HEK293T (cell line): ENCODE data around the gene FOXN1.

Experiments used
- CTCF ChIA-PET: fragments of 350-600 bp; formaldehyde crosslinking; extraction: SDS; loops from one replicate; lab custom pipeline; 2021; ENCODE audit warnings: antibody characterized with exemption, inconsistent platforms; lab: Yijun Ruan, JAX
- POLR2A ChIA-PET: fragments of 350-600 bp; formaldehyde crosslinking; extraction: SDS; loops from one replicate; lab custom pipeline; 2020; ENCODE audit warnings: antibody characterized with exemption, inconsistent platforms; lab: Yijun Ruan, JAX
- DNase-seq: peaks from one replicate; pipeline ENCODE4 v3.0.0; 2012; ENCODE audit warnings: mixed read lengths; ENCODE audit errors: extremely low spot score
- ARNT ChIP-seq: fragments of 450-650 bp; IDR thresholded peaks from 2 replicates; pipeline ENCODE4 v1.6.1; 2017; ENCODE audit warnings: mild to moderate bottlenecking
- BHLHE40 ChIP-seq: fragments of 450-650 bp; IDR thresholded peaks from 2 replicates; pipeline ENCODE4 v1.6.1; 2016; ENCODE audit warnings: mild to moderate bottlenecking, moderate library complexity, borderline replicate concordance
- CTBP1 ChIP-seq: fragments of 450-650 bp; IDR thresholded peaks from 2 replicates; pipeline ENCODE4 v1.6.1; 2016; ENCODE audit warnings: borderline replicate concordance
- ELF4 ChIP-seq: fragments of 450-650 bp; IDR thresholded peaks from 2 replicates; pipeline ENCODE4 v1.6.1; 2017; ENCODE audit warnings: antibody characterized with exemption
- FOXA1 ChIP-seq: fragments of 450-650 bp; IDR thresholded peaks from 2 replicates; pipeline ENCODE4 v1.6.1; 2016; ENCODE audit warnings: mild to moderate bottlenecking
- FOXK2 ChIP-seq: fragments of 450-650 bp; IDR thresholded peaks from 2 replicates; pipeline ENCODE4 v1.6.1; 2016; ENCODE audit warnings: mild to moderate bottlenecking
- FOXM1 ChIP-seq: fragments of 450-650 bp; IDR thresholded peaks from 2 replicates; pipeline ENCODE4 v1.6.1; 2017; ENCODE audit warnings: mild to moderate bottlenecking, borderline replicate concordance
- HDGF ChIP-seq: fragments of 450-650 bp; IDR thresholded peaks from 2 replicates; pipeline ENCODE4 v1.6.1; 2017; ENCODE audit warnings: antibody characterized with exemption, borderline replicate concordance
- L3MBTL2 ChIP-seq: fragments of 450-650 bp; conservative IDR thresholded peaks from 2 replicates; pipeline ENCODE4 v1.6.1; 2016; ENCODE audit warnings: mild to moderate bottlenecking
- LEF1 ChIP-seq: fragments of 450-650 bp; IDR thresholded peaks from 2 replicates; pipeline ENCODE4 v1.6.1; 2017; ENCODE audit warnings: mild to moderate bottlenecking, borderline replicate concordance
- NFRKB ChIP-seq: fragments of 450-650 bp; IDR thresholded peaks from 2 replicates; pipeline ENCODE4 v1.6.1; 2016; ENCODE audit warnings: mild to moderate bottlenecking, moderate library complexity
- PKNOX1 ChIP-seq: fragments of 450-650 bp; IDR thresholded peaks from 2 replicates; pipeline ENCODE4 v1.6.1; 2016
- SP1 ChIP-seq: fragments of 450-650 bp; IDR thresholded peaks from 2 replicates; pipeline ENCODE4 v1.6.1; 2017
- SUZ12 ChIP-seq: fragments of 450-650 bp; IDR thresholded peaks from 2 replicates; pipeline ENCODE4 v1.6.1; 2016; ENCODE audit warnings: mild to moderate bottlenecking
- TARDBP ChIP-seq: fragments of 450-650 bp; IDR thresholded peaks from 2 replicates; pipeline ENCODE4 v1.6.1; 2016
- ZNF384 ChIP-seq: fragments of 450-650 bp; IDR thresholded peaks from 2 replicates; pipeline ENCODE4 v1.6.1; 2016

The FOXN1 gene

GRCh38 chr17:28541439-28541838 is 35.3 kb downstream of the FOXN1 start:
- POLR2A ChIA-PET, result no interaction called here
- DNase-seq, result no peak
- CTCF ChIA-PET, result interaction anchor here (0.6 to 1.7 kb wide), 6 partner anchors 21 to 784 kb away, joined by 4 to 14 read pairs (median 4); no protein-coding TSS in a partner anchor
- TF ChIP-seq CTBP1 (no peak), SUZ12 (no peak)

GRCh38 chr17:28544402-28545140 is 38.4 kb downstream of the FOXN1 start:
- ChIA-PET CTCF (no interaction called here), POLR2A (no interaction called here)
- TF ChIP-seq SP1, result no peak
- TF ChIP-seq NFRKB, result no peak
- no peak for TF ChIP-seq HDGF
- TF ChIP-seq TARDBP, result no peak
- TF ChIP-seq CTBP1, result no peak
- TF ChIP-seq LEF1, result no peak
- no peak for TF ChIP-seq PKNOX1
- no peak for TF ChIP-seq BHLHE40
- TF ChIP-seq L3MBTL2, result no peak
- TF ChIP-seq ELF4, result no peak
- no peak for DNase-seq

- POLR2A ChIA-PET, result no interaction called here
- CTCF ChIA-PET, result no interaction called here
Measured at GRCh38 chr17:28545141-28545503, 39.0 kb downstream of the FOXN1 start.

GRCh38 chr17:28545787-28546415 is 39.8 kb downstream of the FOXN1 start:
- POLR2A ChIA-PET, result interaction anchor here (0.9 to 1.0 kb wide), 2 partner anchors 25 to 58 kb away, joined by 3 to 5 read pairs; partner anchors contain the start of gene PIGS

More at GRCh38 chr17:28545141-28545503, 39.0 kb downstream of the FOXN1 start:
- no peak for DNase-seq
- TF ChIP-seq BHLHE40 (no peak), NFRKB (no peak), PKNOX1 (no peak), ZNF384 (no peak), SUZ12 (no peak), FOXA1 (no peak), ARNT (no peak), CTBP1 (no peak), LEF1 (no peak), FOXM1 (no peak), SP1 (no peak), FOXK2 (no peak)

GRCh38 chr17:28547096-28547622 is 41.0 kb downstream of the FOXN1 start:
- no peak for DNase-seq
- ChIA-PET CTCF (interaction anchor here (0.6 to 3.2 kb wide), 2 partner anchors 11 to 73 kb away, joined by 3 to 16 read pairs; no protein-coding TSS in a partner anchor), POLR2A (interaction anchor here (1.1 kb wide), 1 partner anchor 62 kb away, joined by 3 read pairs; no protein-coding TSS in a partner anchor)
- TF ChIP-seq L3MBTL2 (no peak), TARDBP (no peak), SP1 (no peak), ARNT (no peak), BHLHE40 (no peak), ELF4 (no peak), HDGF (no peak), SUZ12 (no peak), ZNF384 (no peak), FOXA1 (no peak), FOXM1 (no peak), FOXK2 (no peak), PKNOX1 (no peak), LEF1 (no peak), NFRKB (no peak), CTBP1 (no peak)

More at GRCh38 chr17:28545787-28546415, 39.8 kb downstream of the FOXN1 start:
- TF ChIP-seq CTBP1 (no peak), LEF1 (no peak), FOXK2 (no peak), HDGF (no peak), PKNOX1 (no peak), NFRKB (no peak), FOXM1 (no peak), ZNF384 (no peak), L3MBTL2 (no peak), SP1 (no peak), ARNT (no peak), FOXA1 (no peak), ELF4 (no peak), SUZ12 (no peak), TARDBP (no peak), BHLHE40 (no peak)
- no peak for DNase-seq
- CTCF ChIA-PET, result no interaction called here
